Measurements from ENCODE around the gene UNC93B1.

- TF ChIP-seq CTCF (IDR thresholded peaks at IDR 0.05), result no peak
- TF ChIP-seq POLR2A (IDR thresholded peaks at IDR 0.05), result no peak
- TF ChIP-seq EP300 (IDR thresholded peaks at IDR 0.05), result no peak
Measured at GRCh38 chr11:68049509-68050370, 45.8 kb upstream of the UNC93B1 start.
